DMS 273 (cell line): ENCODE data around the gene CFAP299.

Source experiments
- DNase-seq: peaks from one replicate; lab custom pipeline; 2025; ENCODE audit not compliant: unreplicated experiment; lab: John Stamatoyannopoulos, UW

CFAP299 gene

GRCh38 chr4:81003597-81004111, 668.1 kb downstream of the CFAP299 start:
- no peak for DNase-seq

GRCh38 chr4:81007417-81007816, 671.9 kb downstream of the CFAP299 start:
- no peak for DNase-seq
